Measurements from ENCODE around the gene PTPRT. TPM values are rescaled to one million over a fixed set of nuclear protein-coding genes. Genes with fewer than 3 reads are reported as not detected.

The PTPRT gene
- total RNA-seq, 1 experiment from 2014 or later: 0.13 TPM

- peaks cover 4 to 8% (median 7%) of the 10 kb centered on the region in 3 experiments; a peak in 4 of 7 replicates for H3K36me3 Mint-ChIP-seq (ENCODE audit: insufficient read depth in 1 of 3, low read depth in 3 of 3)
- no peak overlapping the region for H3K14ac ChIP-seq (ENCODE audit: insufficient read depth, low read length)
- DNase-seq: no peak
- peaks cover 5% of the 10 kb centered on the region for H3K27me3 Mint-ChIP-seq (ENCODE audit: low read depth)
- H3K79me1 ChIP-seq (ENCODE audit: insufficient read depth, low read depth, low read length, poor library complexity, severe bottlenecking): no peaks in the 10 kb centered on the region
- no peaks in the 10 kb centered on the region for H4K20me1 ChIP-seq (ENCODE audit: control insufficient read depth, insufficient read depth, insufficient read length)
- peaks cover 8 to 10% of the 10 kb centered on the region in 2 experiments for H3K9me3 Mint-ChIP-seq
- H2BK120ac ChIP-seq (ENCODE audit: low read depth, low read length, poor library complexity, severe bottlenecking): no peak overlapping the region
- no peaks in the 10 kb centered on the region for H3K79me2 ChIP-seq (ENCODE audit: insufficient read depth, low read length)
- no peaks in the 10 kb centered on the region for H3K9me3 ChIP-seq (ENCODE audit: control insufficient read depth, low read depth, low read length)
- H3K4me1 ChIP-seq (ENCODE audit: insufficient read depth, low read length): no peaks in the 10 kb centered on the region
- H4K5ac ChIP-seq (ENCODE audit: insufficient read length, low read depth, low read length): no peak overlapping the region
- no peak for TF ChIP-seq CTCF (conservative IDR thresholded peaks at IDR 0.05)
- no peak overlapping the region for H2AK5ac ChIP-seq (ENCODE audit: insufficient read length, low read length)
- H3T11ph ChIP-seq (ENCODE audit: low read length): no peak overlapping the region
- no peak overlapping the region for H2BK20ac ChIP-seq (ENCODE audit: low read depth, low read length, poor library complexity, severe bottlenecking)
- H2BK5ac ChIP-seq (ENCODE audit: insufficient read length, low read length): no peak overlapping the region
- no peak overlapping the region for H3K4me3 Mint-ChIP-seq
- H3K56ac ChIP-seq (ENCODE audit: insufficient read length, low read depth, low read length): no peak overlapping the region
- no peak overlapping the region for H2BK15ac ChIP-seq (ENCODE audit: low read depth, low read length)
- no peak overlapping the region for H3K27ac ChIP-seq (ENCODE audit: insufficient read length, low read depth, low read length)
- no peak overlapping the region for H3K18ac ChIP-seq (ENCODE audit: insufficient read length, low read depth, low read length)
- no peaks in the 10 kb centered on the region for H3K23me2 ChIP-seq (ENCODE audit: insufficient read length, low read depth, low read length, poor library complexity, severe bottlenecking)
- H3K4me2 ChIP-seq (ENCODE audit: insufficient read depth, insufficient read length, low read length): no peak overlapping the region
- no peak overlapping the region for H3K9ac ChIP-seq (ENCODE audit: extremely low read depth, insufficient read length, low read length)
- H3K27ac Mint-ChIP-seq: no peak overlapping the region
- no peak overlapping the region for H3K4ac ChIP-seq (ENCODE audit: low read depth, low read length)
- no peak overlapping the region for H3K23ac ChIP-seq (ENCODE audit: insufficient read length, low read depth, low read length)
- H3K27me3 ChIP-seq (ENCODE audit: insufficient read depth, low read length): no peaks in the 10 kb centered on the region
- H4K8ac ChIP-seq (replicated peaks; ENCODE audit: insufficient read length, low read depth, low read length): no peak overlapping the region
- no peak overlapping the region for H2AFZ ChIP-seq (ENCODE audit: low read length)
- H4K91ac ChIP-seq (ENCODE audit: insufficient read length, low read depth, low read length): no peak overlapping the region
- WGBS (ENCODE audit: extremely low coverage, insufficient read length, low lambda C conversion rate): no CpG with 5 or more reads among the region's 4 CpGs
- no peaks in the 10 kb centered on the region for H3K4me1 Mint-ChIP-seq
- H2BK12ac ChIP-seq (ENCODE audit: insufficient read length, low read depth, low read length): no peak overlapping the region
Observed at GRCh38 chr20:42611423-42611822, 578.3 kb downstream of the PTPRT start.
